NT2/D1 (cell line): Measurements from ENCODE around the gene ANKRD6.

Experiments used
- SUZ12 ChIP-seq: IDR thresholded peaks from 2 replicates; pipeline ENCODE4 v1.6.1; 2011; ENCODE audit not compliant: insufficient read length, insufficient read depth; ENCODE audit errors: extremely low read depth
- ZNF274 ChIP-seq: IDR thresholded peaks from 2 replicates; pipeline ENCODE4 v1.6.1; 2011; ENCODE audit warnings: mild to moderate bottlenecking, low read depth, low read length

DNA sequence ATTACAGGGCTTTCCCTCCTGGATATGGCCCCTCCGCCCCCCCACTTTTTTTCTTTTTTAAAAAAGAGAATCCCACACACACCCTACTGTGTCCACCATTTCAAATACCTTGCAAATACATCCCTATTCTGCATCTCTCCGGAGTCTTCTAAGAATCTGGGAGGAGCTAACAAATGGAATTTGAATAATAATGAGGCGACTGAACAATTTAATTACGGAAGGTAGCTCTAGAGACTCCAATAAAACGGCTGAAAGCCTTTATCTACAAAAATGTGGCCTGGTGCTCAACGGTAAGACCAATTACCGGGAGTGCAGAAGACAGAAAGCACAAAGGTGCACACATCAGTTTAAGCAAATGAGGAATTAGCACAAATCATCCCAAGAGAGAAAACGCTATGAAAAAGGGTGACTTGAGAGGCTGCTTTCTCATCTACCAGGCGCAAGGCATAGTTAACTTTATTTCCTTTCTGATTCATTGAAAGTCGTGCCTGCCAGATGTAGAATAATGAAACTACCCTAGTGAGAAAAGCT, 22.7 kb upstream of the ANKRD6 start:
- TF ChIP-seq SUZ12 (no peak), ZNF274 (no peak)
